Measurements from ENCODE around the gene PPFIA1.
"Not testable (repeated sequence)": the region's sequence is repeated elsewhere in the genome, so short reads cannot be mapped to it uniquely, and the experiment has no call there.

Gene PPFIA1

DNA sequence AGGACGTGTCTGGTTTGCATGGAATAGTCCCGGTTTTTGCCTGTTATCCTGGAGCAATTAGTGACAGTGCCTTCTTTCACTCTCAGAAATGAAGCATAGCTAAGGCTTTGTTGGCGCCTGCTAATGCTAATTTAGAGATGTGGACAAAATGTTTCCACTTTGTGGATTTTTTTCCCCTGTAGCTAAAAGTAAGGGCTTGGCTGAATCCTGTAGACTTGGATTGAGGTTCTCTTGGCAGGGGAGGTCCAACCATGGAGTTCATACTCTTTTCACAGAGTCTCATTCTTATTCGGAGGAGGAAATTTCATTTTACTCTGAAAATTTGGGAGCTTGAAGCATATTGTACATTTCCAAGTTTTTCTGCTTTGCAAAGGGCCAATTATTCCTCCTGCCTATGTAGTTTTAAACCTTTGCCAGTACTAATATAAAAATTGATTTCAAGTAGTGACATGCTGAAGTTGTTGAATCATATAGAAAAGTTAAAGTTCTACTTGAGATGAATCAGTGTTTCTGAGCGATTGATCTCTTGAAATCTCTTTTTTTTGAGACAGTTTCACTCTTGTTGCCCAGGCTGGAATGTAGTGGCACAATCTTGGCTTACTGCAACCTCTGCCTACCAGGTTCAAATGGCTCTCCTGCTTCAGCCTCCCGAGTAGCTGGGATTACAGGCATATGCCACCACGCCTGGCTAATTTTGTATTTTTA, 20.0 kb downstream of the PPFIA1 start:
- TF ChIP-seq, protein P1, sequence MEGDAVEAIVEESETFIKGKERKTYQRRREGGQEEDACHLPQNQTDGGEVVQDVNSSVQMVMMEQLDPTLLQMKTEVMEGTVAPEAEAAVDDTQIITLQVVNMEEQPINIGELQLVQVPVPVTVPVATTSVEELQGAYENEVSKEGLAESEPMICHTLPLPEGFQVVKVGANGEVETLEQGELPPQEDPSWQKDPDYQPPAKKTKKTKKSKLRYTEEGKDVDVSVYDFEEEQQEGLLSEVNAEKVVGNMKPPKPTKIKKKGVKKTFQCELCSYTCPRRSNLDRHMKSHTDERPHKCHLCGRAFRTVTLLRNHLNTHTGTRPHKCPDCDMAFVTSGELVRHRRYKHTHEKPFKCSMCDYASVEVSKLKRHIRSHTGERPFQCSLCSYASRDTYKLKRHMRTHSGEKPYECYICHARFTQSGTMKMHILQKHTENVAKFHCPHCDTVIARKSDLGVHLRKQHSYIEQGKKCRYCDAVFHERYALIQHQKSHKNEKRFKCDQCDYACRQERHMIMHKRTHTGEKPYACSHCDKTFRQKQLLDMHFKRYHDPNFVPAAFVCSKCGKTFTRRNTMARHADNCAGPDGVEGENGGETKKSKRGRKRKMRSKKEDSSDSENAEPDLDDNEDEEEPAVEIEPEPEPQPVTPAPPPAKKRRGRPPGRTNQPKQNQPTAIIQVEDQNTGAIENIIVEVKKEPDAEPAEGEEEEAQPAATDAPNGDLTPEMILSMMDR (conservative IDR thresholded peaks at IDR 0.05; ENCODE audit: control insufficient read depth, insufficient read depth, low read depth, low read length): no peak
- H3K4me3 ChIP-seq (ENCODE audit: control insufficient read depth, low read depth, low read length): no peak overlapping the region
- DNase-seq (ENCODE audit: low read depth): no peak

DNA sequence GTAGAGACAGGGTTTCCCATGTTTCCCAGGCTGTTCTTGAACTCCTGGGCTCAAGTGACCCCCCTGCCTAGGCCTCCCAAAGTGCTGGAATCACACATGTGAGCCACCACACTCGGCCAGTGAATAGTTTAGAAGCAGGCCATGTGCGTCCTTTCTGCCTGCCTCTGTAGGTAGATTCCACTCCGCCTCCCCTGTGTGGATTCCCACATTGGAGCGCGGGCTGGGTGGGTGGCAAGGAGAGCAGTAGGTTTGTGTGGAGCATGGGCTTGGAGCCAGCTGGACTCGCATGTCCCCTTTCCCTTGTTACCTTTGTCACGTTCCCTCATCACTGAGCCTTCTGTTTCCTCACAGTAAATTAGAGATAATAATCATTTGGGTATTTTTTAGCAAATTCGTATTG, 21.7 kb downstream of the PPFIA1 start:
- no peak for DNase-seq (ENCODE audit: low read depth)
- TF ChIP-seq, protein P1 (conservative IDR thresholded peaks at IDR 0.05; ENCODE audit: control insufficient read depth, insufficient read depth, low read depth, low read length): no peak
- H3K4me3 ChIP-seq (ENCODE audit: control insufficient read depth, low read depth, low read length): no peak overlapping the region

DNA sequence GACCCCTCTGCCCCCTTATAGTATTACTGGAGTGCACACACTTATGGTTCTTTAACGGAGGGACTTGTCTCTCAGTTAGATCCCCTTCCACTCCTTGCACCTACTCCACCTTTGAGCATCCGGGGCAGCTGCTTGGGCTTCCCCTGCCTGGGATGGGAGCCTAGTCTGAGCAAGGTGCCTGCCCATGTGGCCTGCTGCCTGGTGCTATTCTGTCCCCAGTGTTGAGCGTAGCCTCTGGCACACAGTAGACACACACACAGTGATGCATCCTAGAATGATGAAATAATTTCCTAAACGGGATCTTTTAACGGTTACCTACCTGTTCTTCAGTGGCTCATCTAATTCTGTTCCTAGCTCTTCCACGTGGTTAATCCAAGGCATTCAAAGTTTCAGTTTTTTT, 22.4 kb downstream of the PPFIA1 start:
- no peak for DNase-seq (ENCODE audit: low read depth)
- H3K4me3 ChIP-seq (ENCODE audit: control insufficient read depth, low read depth, low read length): no peak overlapping the region
- TF ChIP-seq, protein P1 (conservative IDR thresholded peaks at IDR 0.05; ENCODE audit: control insufficient read depth, insufficient read depth, low read depth, low read length): no peak

DNA sequence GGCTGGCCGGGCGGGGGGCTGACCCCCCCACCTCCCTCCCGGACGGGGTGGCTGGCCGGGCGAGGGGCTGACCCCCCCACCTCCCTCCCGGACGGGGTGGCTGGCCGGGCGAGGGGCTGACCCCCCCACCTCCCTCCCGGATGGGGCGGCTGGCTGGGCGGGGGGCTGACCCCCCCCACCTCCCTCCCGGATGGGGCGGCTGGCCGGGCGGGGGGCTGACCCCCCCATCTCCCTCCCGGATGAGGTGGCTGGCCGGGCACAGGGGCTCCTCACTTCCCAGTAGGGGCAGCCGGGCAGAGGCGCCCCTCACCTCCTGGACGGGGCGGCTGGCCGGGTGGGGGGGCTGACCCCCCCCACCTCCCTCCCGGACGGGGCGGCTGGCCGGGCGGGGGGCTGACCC, 24.7 kb downstream of the PPFIA1 start:
- H3K4me3 ChIP-seq (ENCODE audit: control insufficient read depth, low read depth, low read length); DNase-seq (ENCODE audit: low read depth): not testable (repeated sequence)

DNA sequence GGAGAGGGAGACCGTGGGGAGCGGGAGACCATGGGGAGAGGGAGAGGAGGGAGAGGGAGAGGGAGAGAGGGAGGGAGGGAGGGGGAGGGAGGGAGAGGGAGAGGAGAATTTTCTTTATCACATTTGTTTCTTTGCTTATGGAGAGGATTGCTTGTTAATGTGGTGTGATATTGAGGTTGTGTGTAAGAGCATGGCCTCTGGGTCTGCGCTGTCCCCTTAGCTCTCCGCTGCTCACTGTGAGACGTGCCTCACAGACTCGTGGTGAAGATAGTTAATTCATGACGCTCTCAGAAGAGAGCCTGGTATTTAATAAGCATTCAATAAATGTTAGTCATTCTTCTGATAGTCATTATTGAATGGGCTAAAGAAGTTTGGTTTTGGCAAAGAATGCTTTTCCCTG, 26.2 kb downstream of the PPFIA1 start:
- no peak for DNase-seq (ENCODE audit: low read depth)
- TF ChIP-seq, protein P1 (conservative IDR thresholded peaks at IDR 0.05; ENCODE audit: control insufficient read depth, insufficient read depth, low read depth, low read length): no peak
- no peak overlapping the region for H3K4me3 ChIP-seq (ENCODE audit: control insufficient read depth, low read depth, low read length)

DNA sequence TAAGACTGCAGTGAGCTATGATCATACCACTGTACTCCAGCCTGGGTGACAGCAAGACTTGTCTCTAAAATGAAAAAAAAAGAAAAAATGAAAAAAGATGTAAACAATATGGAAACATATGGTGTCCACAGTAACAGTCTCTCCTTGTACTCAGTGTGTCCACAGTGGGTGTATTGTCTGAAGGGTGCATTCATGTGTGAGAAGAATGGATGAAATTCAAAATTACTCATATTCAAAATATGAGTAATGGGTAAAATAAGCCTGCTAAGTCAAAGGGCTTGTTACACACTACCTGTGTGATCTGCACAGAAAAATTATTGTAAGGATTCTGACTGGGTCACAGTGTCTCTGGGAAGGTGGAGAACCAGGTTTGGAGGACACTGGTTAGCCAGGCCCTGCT, 26.9 kb downstream of the PPFIA1 start:
- TF ChIP-seq, protein P1 (conservative IDR thresholded peaks at IDR 0.05; ENCODE audit: control insufficient read depth, insufficient read depth, low read depth, low read length): no peak
- no peak overlapping the region for H3K4me3 ChIP-seq (ENCODE audit: control insufficient read depth, low read depth, low read length)
- no peak for DNase-seq (ENCODE audit: low read depth)

DNA sequence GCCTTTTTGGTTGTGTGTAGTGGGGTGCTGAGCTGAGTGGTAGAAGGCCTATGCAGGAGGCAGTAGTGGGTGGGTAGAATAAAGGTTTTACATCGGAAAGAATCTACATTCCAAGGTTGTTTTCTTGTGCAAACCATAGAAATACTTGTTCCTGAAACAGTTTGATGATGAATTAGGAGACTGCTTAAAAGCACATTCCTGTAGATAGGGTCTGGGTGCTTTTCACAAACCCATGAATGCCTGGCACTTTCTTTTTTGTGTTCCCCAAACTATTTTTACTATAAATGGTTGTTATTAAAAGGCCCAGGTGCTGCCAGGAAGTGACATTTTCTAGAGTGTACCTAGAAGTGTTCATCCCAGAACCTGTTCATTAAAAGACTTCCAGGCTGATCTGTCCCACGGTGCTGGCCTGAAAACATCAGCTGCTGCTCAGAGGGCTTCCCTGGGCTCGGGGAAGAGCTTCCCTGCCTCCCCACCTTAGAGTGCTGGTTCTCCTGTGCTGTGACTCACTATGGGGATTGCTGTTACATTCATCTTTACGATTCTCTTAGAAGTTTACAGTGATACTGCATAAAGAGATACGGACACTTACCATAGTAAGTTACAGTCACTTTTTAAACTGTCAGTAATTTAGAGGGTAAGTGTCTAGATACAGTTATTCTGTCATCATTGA, 27.9 kb downstream of the PPFIA1 start:
- TF ChIP-seq, protein P1 (conservative IDR thresholded peaks at IDR 0.05; ENCODE audit: control insufficient read depth, insufficient read depth, low read depth, low read length): no peak
- no peak for DNase-seq (ENCODE audit: low read depth)
- no peak overlapping the region for H3K4me3 ChIP-seq (ENCODE audit: control insufficient read depth, low read depth, low read length)
